GM10847 (cell line): Measurements from ENCODE around the gene TMEM117.

ENCODE experiments used
- POLR2A ChIP-seq: IDR thresholded peaks from 2 replicates; pipeline ENCODE4 v1.6.1; 2011; ENCODE audit not compliant: insufficient read length; ENCODE audit errors: extremely low read depth

The TMEM117 gene

DNA sequence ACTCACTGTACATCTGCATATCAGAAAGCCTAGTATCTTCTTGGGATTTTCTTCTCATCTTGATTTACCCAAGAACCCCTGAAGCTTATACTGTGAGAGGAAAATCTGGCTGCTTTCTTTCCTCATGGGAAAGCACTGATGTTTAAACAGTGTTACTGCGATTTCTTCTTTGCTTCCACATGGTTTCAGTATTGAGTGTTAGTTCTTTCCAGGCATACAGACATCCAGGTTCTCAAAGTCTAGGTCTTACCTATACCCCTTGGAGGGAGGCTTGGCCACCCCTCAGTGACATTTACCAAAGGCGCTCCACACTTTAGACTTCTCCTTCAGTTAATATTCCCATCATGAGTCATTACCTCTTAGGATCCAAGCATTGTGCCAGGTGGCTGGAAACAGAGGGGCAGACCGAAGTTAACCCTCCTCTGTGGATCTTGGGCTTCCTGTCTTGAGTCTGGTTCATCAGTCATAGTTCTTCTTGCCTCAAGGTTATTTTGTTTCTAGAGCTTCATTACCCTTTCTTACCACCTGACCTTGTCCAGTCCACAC lies 79.1 kb downstream of the TMEM117 start:
- TF ChIP-seq POLR2A = no peak

DNA sequence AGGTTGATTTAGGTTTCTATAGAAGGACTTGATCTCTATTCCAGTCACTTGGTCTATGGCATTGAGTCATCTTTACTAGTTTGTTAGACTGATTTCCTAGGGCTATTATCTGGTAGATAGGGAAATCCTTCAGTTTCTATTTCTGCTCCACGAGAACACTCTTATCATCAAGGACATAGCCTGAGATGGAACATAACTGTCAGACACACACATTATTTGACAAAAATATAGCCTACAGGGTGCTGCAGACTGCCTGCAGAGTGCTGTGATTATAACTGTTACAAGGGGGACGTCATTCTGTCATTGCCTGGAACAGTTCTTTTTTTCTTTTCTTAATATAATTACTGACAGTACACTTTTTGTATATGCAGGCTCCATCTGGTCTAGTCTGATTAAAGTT lies 82.0 kb downstream of the TMEM117 start:
- no peak for TF ChIP-seq POLR2A

DNA sequence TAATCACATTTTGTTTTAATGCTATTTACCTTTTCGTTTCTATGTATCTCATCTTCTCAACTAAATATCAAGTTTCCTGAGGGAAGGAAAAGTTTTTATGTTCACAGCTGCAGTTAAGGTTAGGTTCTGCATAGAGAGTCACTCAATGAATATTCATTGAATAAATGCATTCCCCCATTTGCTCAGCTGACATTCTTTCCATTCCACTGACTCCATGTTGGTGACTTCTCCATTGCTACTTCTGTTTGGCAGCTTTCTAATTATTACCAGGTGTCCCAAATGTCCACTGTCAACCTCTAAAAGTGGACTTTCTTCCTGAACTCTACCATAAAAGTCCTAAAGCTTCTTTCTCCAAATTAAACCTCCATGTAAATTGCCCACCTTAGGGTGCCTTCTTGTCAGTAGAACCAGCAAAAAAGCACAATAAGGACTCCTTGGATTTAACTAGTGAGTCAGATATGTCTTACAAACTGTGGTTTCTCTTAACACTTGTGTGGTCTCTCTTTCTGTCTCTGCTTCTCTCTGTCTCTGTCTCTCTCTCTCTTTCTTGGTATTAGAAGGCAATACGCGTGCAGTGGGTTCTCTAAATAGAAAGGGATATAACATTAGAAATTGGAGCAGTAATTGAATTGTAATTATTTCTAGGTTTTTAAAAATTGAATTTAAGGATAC lies 85.9 kb downstream of the TMEM117 start:
- TF ChIP-seq POLR2A = no peak

DNA sequence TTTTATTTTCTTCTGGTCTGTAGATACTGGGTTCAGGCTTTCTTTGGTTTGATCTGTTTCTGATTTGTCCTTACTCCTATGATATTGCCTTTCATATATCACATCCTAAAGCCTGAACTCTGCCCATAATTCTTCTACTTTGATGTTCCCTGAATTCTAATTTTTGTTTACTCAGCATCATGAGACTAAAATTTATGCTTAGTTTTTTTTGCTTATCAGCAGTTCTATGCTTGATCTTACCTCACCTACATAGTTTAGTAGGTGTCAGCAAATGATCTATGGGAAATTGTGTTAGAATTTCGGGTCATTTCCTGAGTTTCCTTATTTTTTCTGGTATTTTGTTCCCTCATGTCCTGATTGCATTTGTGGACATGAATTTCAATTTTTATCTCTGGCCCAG lies 94.2 kb downstream of the TMEM117 start:
- TF ChIP-seq POLR2A = no peak

DNA sequence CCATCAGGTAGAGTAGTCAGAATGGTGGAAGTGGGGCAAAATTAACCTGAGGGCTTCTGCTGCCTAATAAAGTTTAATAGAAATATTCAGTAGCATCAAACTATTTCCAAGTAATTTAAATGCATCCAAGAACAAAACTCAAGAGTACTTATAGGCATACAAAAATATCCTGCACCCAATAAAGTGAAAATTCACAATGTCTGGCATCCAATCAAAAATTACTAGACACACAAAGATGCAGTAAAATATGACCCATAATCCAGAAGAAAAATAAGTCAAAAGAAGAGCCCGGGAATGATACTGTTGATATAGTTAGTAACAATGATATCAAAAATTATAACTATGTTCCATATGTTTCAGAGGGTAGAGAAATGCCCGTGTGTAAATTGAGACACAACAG lies 95.3 kb downstream of the TMEM117 start:
- TF ChIP-seq POLR2A = no peak

DNA sequence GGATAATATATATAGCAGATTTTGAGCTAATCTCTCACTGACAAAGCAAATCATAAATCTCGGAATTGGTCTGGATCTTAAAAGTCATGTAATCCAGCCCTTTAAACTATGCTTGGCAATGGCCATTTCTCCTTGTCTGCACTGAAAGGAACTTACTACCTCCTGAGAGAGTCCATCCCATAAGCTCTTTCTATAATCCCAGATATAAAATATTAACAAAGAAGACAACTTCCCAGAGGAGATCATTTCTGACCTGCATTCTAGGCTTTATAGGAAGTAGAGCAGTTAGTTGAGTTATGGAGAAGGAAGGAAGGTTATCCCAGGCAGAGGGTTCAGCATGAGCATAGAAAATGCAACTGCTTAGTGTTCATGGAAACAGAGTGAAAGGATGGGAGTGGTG lies 99.7 kb downstream of the TMEM117 start:
- TF ChIP-seq POLR2A = no peak

DNA sequence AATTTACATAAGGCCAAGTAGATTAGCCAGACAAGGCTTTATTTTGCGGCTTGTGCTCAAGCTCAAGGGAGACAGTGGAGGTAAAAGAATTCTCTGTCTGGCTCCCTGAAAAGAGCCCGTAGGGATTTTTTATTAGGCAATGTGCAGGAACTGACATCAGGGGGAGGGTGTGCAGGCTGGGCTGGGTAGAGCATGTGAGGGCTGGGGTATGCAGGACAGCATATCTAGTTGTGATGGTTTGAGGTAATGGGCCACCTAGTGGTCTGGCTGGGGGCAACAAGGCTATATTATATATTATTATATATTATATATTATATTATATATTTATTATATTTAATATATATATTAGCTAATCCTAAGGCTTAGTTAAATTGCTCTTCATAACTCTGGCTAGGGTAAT lies 102.1 kb downstream of the TMEM117 start:
- no peak for TF ChIP-seq POLR2A

DNA sequence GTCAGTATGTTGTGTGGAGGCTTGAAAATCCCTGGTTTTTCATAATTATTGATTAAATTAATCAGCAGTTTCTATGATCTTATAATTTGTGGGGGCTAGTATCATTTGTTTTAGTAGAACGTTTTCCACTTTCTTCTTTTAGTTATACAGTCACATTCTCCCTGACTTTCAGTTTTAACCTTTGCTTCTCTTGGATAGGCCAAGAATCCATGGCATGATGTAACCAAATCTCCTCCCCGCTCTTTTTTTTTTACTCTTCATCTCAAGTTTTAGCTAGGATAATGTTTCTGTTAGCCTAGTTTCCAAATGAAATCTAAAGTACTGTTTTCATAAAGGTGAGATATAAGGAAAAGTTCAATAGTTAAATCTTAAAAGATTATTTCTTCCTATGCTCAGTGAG lies 106.5 kb downstream of the TMEM117 start:
- TF ChIP-seq POLR2A = no peak

DNA sequence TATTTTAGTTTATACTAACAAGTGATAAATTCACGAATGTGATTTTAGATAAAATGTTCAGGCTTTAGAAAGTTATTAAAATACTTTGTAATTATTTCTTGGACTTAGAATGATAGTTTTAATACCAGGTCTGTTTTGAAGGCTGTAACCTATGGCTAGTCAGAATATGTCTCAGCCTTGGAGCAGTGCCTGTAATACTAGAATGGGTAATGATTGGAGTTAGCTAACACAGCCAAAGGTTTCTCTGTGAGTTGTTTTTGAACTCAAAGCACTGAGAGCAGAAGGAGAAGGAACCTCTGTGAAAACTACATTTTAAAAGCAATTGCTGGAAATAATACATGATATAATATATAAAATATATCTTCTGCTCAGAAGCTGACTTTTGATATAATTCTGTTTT lies 110.1 kb downstream of the TMEM117 start:
- no peak for TF ChIP-seq POLR2A

DNA sequence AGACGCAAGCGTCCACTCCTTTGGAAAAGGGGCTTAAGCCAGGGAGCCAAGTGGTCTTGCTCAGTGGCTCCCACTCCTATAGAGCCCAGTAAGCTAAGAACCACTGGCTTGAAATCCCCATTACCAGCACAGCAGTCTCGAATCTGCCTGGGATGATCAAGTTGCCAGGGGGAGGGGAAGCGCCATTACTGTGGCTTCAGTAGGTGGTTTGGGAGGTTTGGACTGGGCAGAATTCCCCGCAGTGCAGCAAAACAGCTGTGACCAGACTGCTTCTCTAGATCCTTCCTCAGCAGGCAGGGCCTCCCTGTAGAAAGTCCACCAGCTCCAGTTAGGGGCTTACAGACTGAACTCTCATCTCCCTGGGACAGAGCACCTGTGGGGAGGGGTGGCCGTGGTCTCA lies 115.4 kb downstream of the TMEM117 start:
- no peak for TF ChIP-seq POLR2A

DNA sequence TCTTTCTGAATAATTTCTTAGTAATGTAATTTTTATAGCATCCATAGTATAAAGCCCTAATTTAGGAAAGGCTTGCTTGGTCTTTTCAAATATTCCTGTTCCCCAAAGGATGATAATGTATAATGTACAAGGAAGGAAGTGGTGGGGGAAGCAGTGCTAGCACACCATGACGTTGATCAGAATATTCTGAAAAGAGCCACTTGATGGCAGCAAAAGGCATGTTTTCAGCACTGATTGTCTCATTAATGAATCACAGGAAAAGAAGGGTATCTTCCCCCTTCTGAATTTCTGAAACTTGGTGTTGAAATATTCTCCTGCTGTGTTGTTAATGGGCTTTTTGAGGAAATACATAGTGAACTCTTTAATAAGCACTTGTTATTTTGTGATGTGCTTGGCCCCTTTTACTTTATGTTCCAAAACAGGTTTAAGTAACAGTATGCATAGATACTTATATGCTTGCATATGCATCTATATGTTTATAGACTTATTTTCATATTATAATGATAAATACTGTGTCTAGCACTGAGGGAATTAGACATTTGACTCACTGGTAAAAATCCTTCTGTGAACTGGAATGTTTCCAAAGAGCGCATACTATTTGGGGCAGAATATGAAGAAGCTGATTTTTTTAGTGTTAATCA lies 122.0 kb downstream of the TMEM117 start:
- no peak for TF ChIP-seq POLR2A

DNA sequence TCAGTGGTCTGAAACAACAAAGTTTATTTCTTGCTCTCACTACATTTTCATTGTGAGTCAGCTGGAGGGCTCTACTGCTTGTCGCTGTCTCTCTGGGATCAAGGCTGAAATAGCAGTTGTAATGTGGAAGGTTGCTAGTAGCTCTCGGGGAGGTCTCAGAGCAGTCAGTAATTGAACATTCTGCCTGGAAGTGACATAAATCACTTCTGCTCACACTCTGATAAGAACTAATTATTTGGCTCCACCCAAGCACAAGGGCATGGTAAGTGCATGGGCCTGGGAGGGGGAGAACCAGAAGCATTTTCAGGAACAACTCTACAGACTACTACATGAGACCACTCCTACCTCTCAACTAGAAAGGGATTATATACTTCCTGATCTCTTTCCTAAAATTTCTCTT lies 128.2 kb downstream of the TMEM117 start:
- TF ChIP-seq POLR2A = no peak

DNA sequence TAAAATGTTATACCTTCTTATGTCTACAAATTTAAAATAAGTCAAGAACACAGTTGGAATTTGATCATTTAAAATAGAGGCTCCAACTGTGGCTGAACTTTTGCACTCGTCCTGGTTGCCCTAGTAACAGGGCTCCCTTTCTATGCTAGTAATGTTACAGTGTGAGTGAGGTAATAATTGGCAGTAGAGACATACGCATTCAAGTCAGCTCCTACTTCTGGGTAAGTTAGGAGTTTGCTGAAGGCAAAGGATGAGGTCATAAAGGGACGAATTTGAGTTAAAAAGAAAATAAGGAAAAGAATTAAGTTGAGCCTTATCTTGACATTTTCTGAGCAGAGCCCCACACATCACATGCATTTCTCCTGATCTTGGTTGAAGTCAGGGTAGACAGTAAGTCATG lies 129.1 kb downstream of the TMEM117 start:
- TF ChIP-seq POLR2A = no peak

DNA sequence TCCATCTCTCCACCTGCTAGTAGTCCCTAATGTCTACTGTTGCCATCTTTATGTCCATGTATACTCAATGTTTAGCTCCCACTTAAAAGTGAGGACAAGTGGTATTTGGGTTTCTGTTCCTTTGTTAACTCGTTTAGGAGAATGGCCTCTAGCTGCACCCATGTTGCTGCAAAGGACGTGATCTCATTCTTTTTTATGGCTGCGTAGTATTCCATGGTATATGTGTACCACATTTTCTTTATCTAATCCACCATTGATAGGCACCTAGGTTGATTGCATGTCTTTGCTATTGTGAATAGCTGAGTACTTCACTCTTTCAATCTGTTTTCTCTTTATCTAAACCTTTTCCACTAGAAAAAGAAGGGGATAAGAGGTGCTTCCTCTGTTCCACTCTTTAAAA lies 130.0 kb downstream of the TMEM117 start:
- TF ChIP-seq POLR2A = no peak

DNA sequence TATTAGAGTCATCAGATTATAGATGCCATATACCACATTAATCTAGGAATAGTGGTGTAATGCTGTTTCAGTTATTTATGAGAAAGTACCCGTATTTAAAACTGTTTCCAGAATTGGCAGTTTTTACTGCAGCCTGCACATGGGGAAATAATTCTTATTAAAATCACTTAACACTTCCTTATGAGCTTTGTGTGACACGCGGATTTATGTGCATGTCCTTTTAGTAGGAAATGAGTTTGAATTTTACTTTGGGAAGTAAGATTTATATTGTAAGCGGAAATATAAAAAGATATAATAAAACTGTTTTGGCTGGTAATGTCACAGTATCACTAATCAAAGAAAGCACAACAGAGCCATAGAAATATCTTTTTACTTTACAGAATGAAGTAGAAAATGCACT lies 132.9 kb downstream of the TMEM117 start:
- TF ChIP-seq POLR2A = no peak

DNA sequence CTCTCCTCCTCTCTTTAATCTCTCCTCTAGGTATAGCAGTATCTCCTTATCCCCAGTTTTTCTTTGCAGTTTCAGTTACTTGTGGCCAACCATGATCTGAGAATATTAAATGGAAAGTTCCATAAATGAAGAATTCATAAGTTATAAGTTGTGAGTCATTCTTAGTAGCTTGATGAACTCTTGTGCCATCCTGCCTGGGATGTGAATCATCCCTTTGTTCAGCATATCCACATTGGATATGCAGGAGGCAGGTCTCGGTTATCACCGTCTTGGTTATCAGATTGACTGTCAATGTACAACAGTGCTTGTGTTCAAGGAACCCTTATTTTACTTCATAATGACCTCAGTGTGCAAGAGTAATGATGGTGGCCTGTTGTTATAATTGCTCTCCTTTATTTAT lies 134.0 kb downstream of the TMEM117 start:
- no peak for TF ChIP-seq POLR2A

DNA sequence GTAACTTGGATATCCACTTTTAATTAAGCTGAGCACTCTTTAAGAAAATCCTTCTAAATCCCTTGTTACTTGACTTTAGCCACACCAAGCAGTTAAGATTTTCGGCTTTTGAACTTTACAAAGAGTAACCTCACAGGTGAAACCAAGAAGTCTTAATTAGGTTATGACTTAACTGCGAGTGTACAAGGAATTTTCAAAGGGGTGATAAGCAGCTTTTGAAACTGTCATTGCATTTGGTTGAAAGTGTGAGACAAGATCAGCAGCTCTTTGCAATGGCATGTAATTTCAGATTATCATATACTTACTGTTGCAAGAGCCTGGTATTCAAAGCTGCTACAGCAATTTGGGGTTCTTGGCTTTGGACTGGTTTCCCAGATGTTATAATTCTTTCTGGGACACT lies 137.5 kb downstream of the TMEM117 start:
- no peak for TF ChIP-seq POLR2A
